GM23338 (cell line): Measurements from ENCODE around the gene CNTNAP2. TPM values are rescaled to one million over a fixed set of nuclear protein-coding genes. Genes with fewer than 3 reads are reported as not detected.

Source experiments
- ATAC-seq: fragments of 200-7000 bp; cut with Tn5 transposase; 3 replicates; pipeline ENCODE4 v1.9.1; 2020
- DNase-seq: peaks from one replicate; pipeline ENCODE4 v3.0.0-alpha.2; 2015; ENCODE audit warnings: low spot score
- H2AFZ ChIP-seq: fragments of 200-600 bp; sonication (generic); 2 replicates; pipeline ENCODE4 v1.8.0; 2016; ENCODE audit warnings: antibody characterized with exemption, mild to moderate bottlenecking, moderate library complexity
- H3F3A ChIP-seq: fragments of 200-600 bp; sonication (generic); replicated peaks from 2 replicates; pipeline ENCODE4 v1.8.0; 2017; ENCODE audit warnings: antibody characterized with exemption, mixed run types, low read depth
- H3K27ac ChIP-seq: fragments of 200-600 bp; sonication (generic); 2 replicates; pipeline ENCODE4 v1.6.1; 2016; ENCODE audit warnings: low read depth
- H3K27me3 ChIP-seq: fragments of 200-600 bp; sonication (generic); 2 replicates; pipeline ENCODE4 v1.8.0; 2016; ENCODE audit warnings: mild to moderate bottlenecking, mixed run types, moderate library complexity; ENCODE audit not compliant: insufficient read depth
- H3K36me3 ChIP-seq: fragments of 200-600 bp; sonication (generic); 2 replicates; pipeline ENCODE4 v1.8.0; 2016; ENCODE audit warnings: mild to moderate bottlenecking; ENCODE audit not compliant: insufficient read depth
- H3K4me1 ChIP-seq: fragments of 200-600 bp; sonication (generic); 2 replicates; pipeline ENCODE4 v1.8.0; 2016; ENCODE audit warnings: mild to moderate bottlenecking, moderate library complexity; ENCODE audit not compliant: insufficient read depth
- H3K4me2 ChIP-seq: fragments of 200-600 bp; sonication (generic); 2 replicates; pipeline ENCODE4 v1.7.1; 2017; ENCODE audit warnings: mixed run types
- H3K4me3 ChIP-seq: fragments of 200-600 bp; sonication (generic); 2 replicates; pipeline ENCODE4 v1.6.1; 2016; ENCODE audit warnings: mixed run types
- H3K79me2 ChIP-seq: fragments of 200-600 bp; sonication (generic); replicated peaks from 2 replicates; pipeline ENCODE4 v1.8.0; 2017; ENCODE audit warnings: mild to moderate bottlenecking; ENCODE audit not compliant: insufficient read depth
- H3K9me2 ChIP-seq: fragments of 200-600 bp; sonication (generic); 2 replicates; pipeline ENCODE4 v1.8.0; 2017; ENCODE audit not compliant: insufficient read depth
- H4K20me1 ChIP-seq: fragments of 200-600 bp; sonication (generic); replicated peaks from 2 replicates; pipeline ENCODE4 v1.8.0; 2017; ENCODE audit warnings: mild to moderate bottlenecking; ENCODE audit not compliant: insufficient read depth
- H3K27ac Mint-ChIP-seq: 2 replicates; pipeline ENCODE4 v1.8.0; 2020; ENCODE audit warnings: inconsistent platforms, mild to moderate bottlenecking, moderate library complexity, mixed read lengths
- H3K27me3 Mint-ChIP-seq: 3 replicates; pipeline ENCODE4 v1.8.0; 2022; ENCODE audit warnings: low read depth, mild to moderate bottlenecking, moderate library complexity, mixed read lengths, inconsistent platforms; ENCODE audit not compliant: insufficient read depth, poor library complexity
- H3K36me3 Mint-ChIP-seq: 3 replicates; pipeline ENCODE4 v1.8.0; 2021; ENCODE audit warnings: low read depth, mild to moderate bottlenecking, inconsistent platforms, moderate library complexity, mixed read lengths
- H3K4me1 Mint-ChIP-seq: 3 replicates; pipeline ENCODE4 v1.8.0; 2020; ENCODE audit warnings: mild to moderate bottlenecking, inconsistent platforms, mixed read lengths
- H3K4me3 Mint-ChIP-seq: 3 replicates; pipeline ENCODE4 v1.8.0; 2021; ENCODE audit warnings: moderate library complexity, mild to moderate bottlenecking, inconsistent platforms, mixed read lengths
- H3K9me3 Mint-ChIP-seq: 3 replicates; pipeline ENCODE4 v1.8.0; 2020; ENCODE audit warnings: moderate library complexity, mild to moderate bottlenecking, inconsistent platforms, mixed read lengths
- CREB1 ChIP-seq: fragments of 250-450 bp; sonication (Bioruptor Pico); IDR thresholded peaks from 2 replicates; pipeline ENCODE4 v1.5.0; 2020; ENCODE audit warnings: low read depth, mild to moderate bottlenecking, moderate library complexity
- ETS1 ChIP-seq: IDR thresholded peaks from 2 replicates; pipeline ENCODE4 v1.6.1; 2016; ENCODE audit warnings: antibody characterized with exemption
- EZH2 ChIP-seq: fragments of 200-600 bp; sonication (generic); IDR thresholded peaks from one replicate; pipeline ENCODE4 v1.8.0; 2017; ENCODE audit warnings: antibody characterized with exemption, mild to moderate bottlenecking, low read depth; ENCODE audit not compliant: unreplicated experiment
- EZH2phosphoT487 ChIP-seq: fragments of 200-600 bp; sonication (generic); IDR thresholded peaks from one replicate; pipeline ENCODE4 v1.8.1; 2018; ENCODE audit warnings: antibody characterized with exemption; ENCODE audit not compliant: unreplicated experiment
- JUNB ChIP-seq: IDR thresholded peaks from one replicate; pipeline ENCODE4 v1.6.1; 2016; ENCODE audit warnings: antibody characterized with exemption; ENCODE audit not compliant: unreplicated experiment
- NANOG ChIP-seq: IDR thresholded peaks from 2 replicates; pipeline ENCODE4 v1.6.1; 2016; ENCODE audit warnings: antibody characterized with exemption, borderline replicate concordance
- POLR2AphosphoS5 ChIP-seq: IDR thresholded peaks from 2 replicates; pipeline ENCODE4 v1.6.1; 2016; ENCODE audit warnings: antibody characterized with exemption, low read depth
- REST ChIP-seq: IDR thresholded peaks from one replicate; pipeline ENCODE4 v1.6.1; 2018; ENCODE audit warnings: antibody characterized with exemption; ENCODE audit not compliant: unreplicated experiment
- STAT1 ChIP-seq: IDR thresholded peaks from one replicate; pipeline ENCODE4 v1.6.1; 2016; ENCODE audit warnings: antibody characterized with exemption; ENCODE audit not compliant: unreplicated experiment
- ZNF114 ChIP-seq: fragments of 250-450 bp; sonication (Bioruptor Pico); IDR thresholded peaks from 2 replicates; pipeline ENCODE4 v1.5.0; 2020; ENCODE audit warnings: mild to moderate bottlenecking, moderate library complexity
- ZNF331 ChIP-seq: fragments of 250-450 bp; sonication (Bioruptor Pico); IDR thresholded peaks from 2 replicates; pipeline ENCODE4 v1.5.0; 2020; ENCODE audit warnings: low read depth, mild to moderate bottlenecking, moderate library complexity
- polyA plus RNA-seq: library from polyadenylated mRNA; unstranded; fragments of >200 nt; fragmentation: Nextera tagmentation; extraction: Ambion mirVana; gene quantifications from 2 replicates; pipeline ENCODE4 v1.2.1, GENCODE V29; 2016
- total RNA-seq: library from RNA; depleted of rRNA; stranded (reverse); fragments of >200 nt; shearing (Covaris generic); gene quantifications from 2 replicates; pipeline ENCODE4 v1.2.3, GENCODE V29; 2014

Gene CNTNAP2
- total and polyA plus RNA-seq, 2 experiments from 2014 or later = 38.2 to 61.3 TPM

- no peaks in the 10 kb centered on the region for H3K36me3 Mint-ChIP-seq
- no peak overlapping the region for H3K4me3 Mint-ChIP-seq
- Histone ChIP-seq H3K4me3 (no peak overlapping the region), H3K79me2 (no peaks in the 10 kb centered on the region), H3K9me2 (no peaks in the 10 kb centered on the region), H3K27me3 (no peaks in the 10 kb centered on the region), H3F3A (no peaks in the 10 kb centered on the region), H3K36me3 (no peaks in the 10 kb centered on the region; the same call in 1 of the 2 replicates), H3K27ac (no peak overlapping the region), H3K4me2 (no peak overlapping the region), H4K20me1 (no peaks in the 10 kb centered on the region), H2AFZ (no peak overlapping the region), H3K4me1 (no peaks in the 10 kb centered on the region)
- TF ChIP-seq NANOG (no peak), CREB1 (CRISPR knock-in tag) (no peak), REST (no peak)
- H3K27me3 Mint-ChIP-seq = no peaks in the 10 kb centered on the region
- DNase-seq (no peak), ATAC-seq (no peak)
- H3K4me1 Mint-ChIP-seq = no peaks in the 10 kb centered on the region
- peaks cover 13% of the 10 kb centered on the region; the same call in 2 of the 3 replicates for H3K9me3 Mint-ChIP-seq
- H3K27ac Mint-ChIP-seq = no peak overlapping the region
Observed at GRCh38 chr7:146991596-146991995, 875.0 kb downstream of the CNTNAP2 start.

DNA sequence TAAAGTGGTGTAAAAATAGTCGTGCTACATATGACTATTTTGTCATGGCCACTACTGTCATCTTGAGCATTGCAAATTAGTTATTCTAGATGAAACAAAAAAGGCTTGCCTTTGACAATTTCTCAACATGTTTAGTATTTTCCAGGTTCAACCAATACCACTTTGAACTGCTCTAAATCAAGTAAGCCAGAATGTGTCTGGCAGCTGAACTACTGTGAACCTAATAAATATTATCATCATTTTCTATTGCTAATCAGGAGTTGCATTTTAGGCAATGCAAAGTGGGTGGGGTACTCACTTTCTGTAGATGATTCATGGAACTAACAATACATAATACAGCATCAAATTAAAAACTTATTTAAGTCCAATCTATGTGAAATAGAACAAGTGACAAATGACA lies 877.2 kb downstream of the CNTNAP2 start:
- H3K4me1 ChIP-seq = no peaks in the 10 kb centered on the region
- no peaks in the 10 kb centered on the region for H3K79me2 ChIP-seq
- Mint-ChIP-seq H3K4me1 (no peaks in the 10 kb centered on the region), H3K27me3 (no peaks in the 10 kb centered on the region), H3K27ac (no peak overlapping the region), H3K36me3 (no peaks in the 10 kb centered on the region), H3K9me3 (peaks cover 14% of the 10 kb centered on the region; the same call in 2 of the 3 replicates), H3K4me3 (no peak overlapping the region)
- H3K27me3 ChIP-seq = no peaks in the 10 kb centered on the region
- ATAC-seq (no peak), DNase-seq (no peak)
- H3K4me3 ChIP-seq = no peak overlapping the region
- H3K36me3 ChIP-seq = no peaks in the 10 kb centered on the region; the same call in 1 of the 2 replicates
- H2AFZ ChIP-seq = no peak overlapping the region
- H4K20me1 ChIP-seq = no peaks in the 10 kb centered on the region
- H3F3A ChIP-seq = no peaks in the 10 kb centered on the region
- no peak overlapping the region for H3K27ac ChIP-seq
- no peak overlapping the region for H3K4me2 ChIP-seq
- no peaks in the 10 kb centered on the region for H3K9me2 ChIP-seq
- no peak for TF ChIP-seq ZNF114 (CRISPR knock-in tag)
- no peak for TF ChIP-seq EZH2phosphoT487
- no peak for TF ChIP-seq REST
- TF ChIP-seq POLR2AphosphoS5 = no peak
- no peak for TF ChIP-seq ETS1
- TF ChIP-seq EZH2 = no peak
- no peak for TF ChIP-seq NANOG
- no peak for TF ChIP-seq ZNF331 (CRISPR knock-in tag)
- no peak for TF ChIP-seq CREB1 (CRISPR knock-in tag)
- no peak for TF ChIP-seq JUNB
- no peak for TF ChIP-seq STAT1
